Coronary artery (tissue), 2 donors: ENCODE measurements around the gene FAM53A.

Experiments used
- DNase-seq: peaks from one replicate; pipeline ENCODE4 v3.0.0-alpha.2; 2017; ENCODE audit warnings: low spot score
- H3K27ac ChIP-seq, 2 donors: fragments of 200-600 bp; sonication (generic); one replicate each; pipeline ENCODE4 v1.5.1; 2016 to 2019
- H3K4me3 ChIP-seq: fragments of 200-600 bp; sonication (generic); 2 replicates; pipeline ENCODE4 v1.5.1; 2016; ENCODE audit warnings: mild to moderate bottlenecking, moderate library complexity
- TF ChIP-seq, protein P1 (sequence below): fragments of 200-600 bp; sonication (generic); IDR thresholded peaks from one replicate; pipeline ENCODE4 v1.5.1; 2019; ENCODE audit warnings: antibody characterized with exemption

FAM53A gene

DNA sequence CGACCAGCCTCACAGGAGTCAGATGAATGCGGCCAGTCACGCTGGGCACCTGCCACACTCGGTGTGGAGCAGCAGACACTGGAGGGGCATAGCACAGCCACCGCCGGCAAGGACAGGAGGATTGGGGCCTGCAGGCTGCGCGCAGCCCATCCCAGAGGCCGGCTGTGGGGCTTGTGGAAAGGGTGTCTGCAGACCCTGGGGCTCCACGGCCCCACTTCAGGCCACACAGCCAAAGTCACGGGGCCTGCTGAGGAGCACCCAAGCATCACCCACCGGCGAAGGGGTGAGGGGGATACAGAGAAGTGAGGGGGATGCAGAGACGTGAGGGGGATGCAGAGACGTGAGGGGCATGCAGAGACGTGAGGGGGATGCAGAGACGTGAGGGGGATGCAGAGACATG is 70.1 kb downstream of the FAM53A start:
- no peak overlapping the region for H3K27ac ChIP-seq
- TF ChIP-seq, protein P1, sequence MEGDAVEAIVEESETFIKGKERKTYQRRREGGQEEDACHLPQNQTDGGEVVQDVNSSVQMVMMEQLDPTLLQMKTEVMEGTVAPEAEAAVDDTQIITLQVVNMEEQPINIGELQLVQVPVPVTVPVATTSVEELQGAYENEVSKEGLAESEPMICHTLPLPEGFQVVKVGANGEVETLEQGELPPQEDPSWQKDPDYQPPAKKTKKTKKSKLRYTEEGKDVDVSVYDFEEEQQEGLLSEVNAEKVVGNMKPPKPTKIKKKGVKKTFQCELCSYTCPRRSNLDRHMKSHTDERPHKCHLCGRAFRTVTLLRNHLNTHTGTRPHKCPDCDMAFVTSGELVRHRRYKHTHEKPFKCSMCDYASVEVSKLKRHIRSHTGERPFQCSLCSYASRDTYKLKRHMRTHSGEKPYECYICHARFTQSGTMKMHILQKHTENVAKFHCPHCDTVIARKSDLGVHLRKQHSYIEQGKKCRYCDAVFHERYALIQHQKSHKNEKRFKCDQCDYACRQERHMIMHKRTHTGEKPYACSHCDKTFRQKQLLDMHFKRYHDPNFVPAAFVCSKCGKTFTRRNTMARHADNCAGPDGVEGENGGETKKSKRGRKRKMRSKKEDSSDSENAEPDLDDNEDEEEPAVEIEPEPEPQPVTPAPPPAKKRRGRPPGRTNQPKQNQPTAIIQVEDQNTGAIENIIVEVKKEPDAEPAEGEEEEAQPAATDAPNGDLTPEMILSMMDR: no peak
- DNase-seq: no peak
- H3K4me3 ChIP-seq: no peak overlapping the region

DNA sequence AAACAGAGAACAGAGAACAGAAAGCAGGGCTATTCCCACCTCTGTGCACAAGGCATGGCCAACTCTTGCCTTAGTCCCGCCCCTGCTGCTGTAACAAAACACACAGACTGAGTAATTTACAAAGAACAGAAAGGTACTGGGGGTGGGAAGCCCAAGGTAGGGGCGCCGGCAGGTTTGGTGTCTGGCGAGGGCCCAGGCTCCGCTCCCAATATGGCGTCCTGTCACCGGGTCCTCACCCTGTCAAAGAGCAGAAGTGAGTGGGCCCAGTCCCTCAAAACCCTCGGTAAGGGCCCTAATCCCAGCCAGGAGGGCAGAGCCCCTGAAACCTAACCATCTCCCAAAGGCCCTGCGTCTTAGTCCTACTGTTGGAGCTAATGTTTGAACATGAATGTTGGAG is 71.0 kb downstream of the FAM53A start:
- no peak overlapping the region for H3K4me3 ChIP-seq
- no peak overlapping the region for H3K27ac ChIP-seq
- no peak for DNase-seq
- TF ChIP-seq, protein P1: no peak

DNA sequence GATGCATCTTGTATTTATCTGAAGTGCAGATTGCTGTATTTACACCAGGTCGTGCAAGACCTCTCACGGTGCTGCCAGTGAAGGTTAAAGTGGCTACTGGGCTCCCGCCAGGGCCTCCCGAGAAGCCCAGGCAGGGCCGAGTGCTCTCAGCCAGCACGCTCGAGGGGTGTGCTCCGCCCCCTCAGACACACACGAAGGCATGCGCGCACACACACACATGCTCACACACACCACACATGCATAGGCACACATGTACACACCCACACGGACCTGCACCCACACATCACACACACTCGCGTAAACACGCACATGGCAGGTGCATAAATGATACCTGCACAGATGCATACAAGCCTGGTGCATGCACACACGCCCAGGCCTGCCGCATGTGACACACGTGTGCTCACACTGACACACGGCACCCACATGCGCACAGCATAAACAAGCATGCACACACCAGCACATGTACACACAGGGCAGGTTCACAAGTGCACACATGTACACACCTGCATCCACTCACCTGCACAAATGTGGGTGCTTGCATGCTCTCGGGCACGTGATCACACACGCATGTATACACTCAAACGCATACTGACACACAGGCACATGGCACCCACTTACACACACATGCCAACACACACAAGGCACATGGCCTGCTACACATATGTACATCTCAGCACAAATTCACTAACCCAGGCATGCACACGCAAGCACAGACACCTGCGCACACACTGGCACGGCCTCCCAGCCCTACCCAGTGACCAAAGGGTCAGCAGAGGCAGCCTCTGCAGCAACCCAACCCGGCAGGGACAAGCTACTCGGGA is 71.6 kb downstream of the FAM53A start:
- no peak for DNase-seq
- Histone ChIP-seq H3K4me3 (no peak overlapping the region), H3K27ac (no peak overlapping the region)
- TF ChIP-seq, protein P1: no peak

DNA sequence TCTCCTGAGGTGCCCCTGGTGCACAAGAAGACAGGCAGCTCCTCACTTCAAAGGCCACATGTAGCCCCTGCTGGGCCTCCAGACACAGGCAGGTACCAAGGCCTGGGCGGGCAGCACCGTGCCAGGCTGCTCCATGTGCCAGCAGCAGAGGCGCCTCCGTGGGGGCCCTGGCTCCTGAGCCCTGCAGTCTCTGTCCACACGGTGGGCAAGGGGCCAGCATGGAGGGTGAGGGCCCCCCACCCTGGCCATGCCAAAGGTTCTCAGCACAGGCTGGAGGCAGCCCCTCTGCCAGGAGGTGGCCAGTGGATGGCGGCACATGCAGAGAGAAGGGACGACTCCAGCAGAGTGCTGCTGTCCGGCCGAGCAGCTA is 72.6 kb downstream of the FAM53A start:
- Histone ChIP-seq H3K4me3 (no peak overlapping the region), H3K27ac (no peak overlapping the region)
- TF ChIP-seq, protein P1: no peak
- DNase-seq: no peak

DNA sequence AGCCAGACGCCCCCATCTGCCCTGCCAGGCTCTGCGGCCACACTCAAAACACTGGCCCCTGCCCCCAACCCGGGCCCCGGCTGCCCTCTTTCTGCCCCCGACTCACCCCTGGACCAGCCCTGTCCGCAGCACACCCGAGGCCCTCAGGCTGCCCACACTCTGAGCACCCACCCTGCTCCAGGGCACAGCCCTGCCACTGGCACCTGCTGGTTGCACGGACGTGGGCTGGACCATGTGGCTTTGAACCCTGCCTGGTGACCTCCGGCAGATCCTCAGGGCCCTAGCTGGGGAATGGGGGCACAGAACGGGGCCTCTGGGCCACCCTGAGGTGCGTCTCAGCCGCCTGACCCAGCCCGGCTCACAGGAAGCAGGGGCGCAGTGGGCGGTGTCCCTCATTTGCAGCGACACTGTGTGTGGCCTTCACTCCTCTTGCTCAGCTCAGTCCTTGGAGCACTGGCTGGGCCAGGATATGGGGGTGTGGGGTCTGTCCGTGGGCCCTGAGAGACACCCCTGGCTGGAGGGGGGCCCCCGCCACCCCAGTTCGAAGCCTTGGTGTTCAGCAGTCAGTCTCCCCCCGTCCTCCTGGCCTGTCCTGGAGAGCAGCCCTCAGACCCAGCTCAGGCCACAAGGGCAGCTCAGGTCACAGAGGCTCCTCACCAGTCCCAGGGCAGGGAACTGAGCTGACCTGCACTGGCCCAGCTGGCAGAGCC is 73.2 kb downstream of the FAM53A start:
- no peak for DNase-seq
- TF ChIP-seq, protein P1: no peak

DNA sequence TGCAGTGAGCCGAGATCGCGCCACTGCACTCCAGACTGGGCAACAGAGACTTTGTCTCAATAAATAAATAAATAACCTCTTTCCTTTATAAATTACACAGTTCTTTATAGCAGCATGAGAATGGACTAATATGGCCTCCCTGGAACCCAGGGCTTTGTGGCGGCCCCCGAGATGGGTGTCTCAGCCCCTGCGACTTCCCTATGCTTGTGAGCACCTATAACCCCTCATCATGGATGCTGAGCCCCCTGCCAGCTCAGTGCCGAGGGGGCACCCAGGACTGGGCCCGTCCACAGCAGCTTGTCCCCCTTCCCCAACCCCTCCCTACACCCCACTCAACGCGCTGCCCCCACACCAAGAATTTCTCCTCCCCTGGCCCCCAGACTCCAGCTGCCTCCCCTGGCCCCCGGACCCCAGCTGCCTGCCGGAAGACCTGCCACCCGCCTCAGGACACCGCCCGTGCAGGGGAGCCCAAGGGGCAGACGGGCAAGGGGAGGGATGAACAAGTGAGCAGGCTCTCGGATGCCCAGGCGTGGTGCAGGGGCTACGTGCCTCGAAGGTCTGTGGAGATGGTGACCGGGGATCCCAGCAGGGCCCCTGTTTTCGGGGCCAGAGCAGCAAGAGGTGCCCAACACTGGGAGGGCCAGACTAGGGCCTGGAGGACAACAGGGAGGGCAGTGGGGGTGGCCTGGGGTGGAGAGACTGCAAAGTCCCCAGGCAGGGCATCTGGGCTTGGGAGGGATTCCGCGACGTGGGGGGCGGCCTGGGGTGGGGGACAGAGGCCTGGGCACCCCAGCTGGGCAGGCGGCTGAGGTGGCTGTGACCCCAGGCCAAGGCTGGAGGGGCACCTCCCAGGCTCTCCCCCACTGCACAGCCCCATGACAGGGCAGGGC is 74.0 kb downstream of the FAM53A start:
- Histone ChIP-seq H3K27ac (no peak overlapping the region), H3K4me3 (no peak overlapping the region)
- no peak for DNase-seq
- TF ChIP-seq, protein P1: no peak

More for the DNA sequence above, 73.2 kb downstream of the FAM53A start:
- Histone ChIP-seq H3K4me3 (no peak overlapping the region), H3K27ac (no peak overlapping the region)
